ENCODE data around the gene SYCE3.

- no peak for TF ChIP-seq ZNF274 (IDR thresholded peaks at IDR 0.05; ENCODE audit: low read depth, low read length)
- TF ChIP-seq YY1 (IDR thresholded peaks at IDR 0.05; ENCODE audit: insufficient read depth, insufficient read length) = no peak
Measured at GRCh38 chr22:50600538-50600937, 37.8 kb upstream of the SYCE3 start, which contains the start of gene MAPK8IP2.

Measured in NT2/D1 (cell line).